ENCODE measurements around the gene DOP1B. TPM values are rescaled to one million over a fixed set of nuclear protein-coding genes. Genes with fewer than 3 reads are reported as not detected.

DOP1B gene
- total RNA-seq, 1 experiment from 2014 or later = 31.0 TPM

GRCh38 chr21:36159356-36159921 lies 2.8 kb downstream of the DOP1B start:
- no peak overlapping the region for H3K27ac ChIP-seq (ENCODE audit: low read length)
- TF ChIP-seq, protein P1, sequence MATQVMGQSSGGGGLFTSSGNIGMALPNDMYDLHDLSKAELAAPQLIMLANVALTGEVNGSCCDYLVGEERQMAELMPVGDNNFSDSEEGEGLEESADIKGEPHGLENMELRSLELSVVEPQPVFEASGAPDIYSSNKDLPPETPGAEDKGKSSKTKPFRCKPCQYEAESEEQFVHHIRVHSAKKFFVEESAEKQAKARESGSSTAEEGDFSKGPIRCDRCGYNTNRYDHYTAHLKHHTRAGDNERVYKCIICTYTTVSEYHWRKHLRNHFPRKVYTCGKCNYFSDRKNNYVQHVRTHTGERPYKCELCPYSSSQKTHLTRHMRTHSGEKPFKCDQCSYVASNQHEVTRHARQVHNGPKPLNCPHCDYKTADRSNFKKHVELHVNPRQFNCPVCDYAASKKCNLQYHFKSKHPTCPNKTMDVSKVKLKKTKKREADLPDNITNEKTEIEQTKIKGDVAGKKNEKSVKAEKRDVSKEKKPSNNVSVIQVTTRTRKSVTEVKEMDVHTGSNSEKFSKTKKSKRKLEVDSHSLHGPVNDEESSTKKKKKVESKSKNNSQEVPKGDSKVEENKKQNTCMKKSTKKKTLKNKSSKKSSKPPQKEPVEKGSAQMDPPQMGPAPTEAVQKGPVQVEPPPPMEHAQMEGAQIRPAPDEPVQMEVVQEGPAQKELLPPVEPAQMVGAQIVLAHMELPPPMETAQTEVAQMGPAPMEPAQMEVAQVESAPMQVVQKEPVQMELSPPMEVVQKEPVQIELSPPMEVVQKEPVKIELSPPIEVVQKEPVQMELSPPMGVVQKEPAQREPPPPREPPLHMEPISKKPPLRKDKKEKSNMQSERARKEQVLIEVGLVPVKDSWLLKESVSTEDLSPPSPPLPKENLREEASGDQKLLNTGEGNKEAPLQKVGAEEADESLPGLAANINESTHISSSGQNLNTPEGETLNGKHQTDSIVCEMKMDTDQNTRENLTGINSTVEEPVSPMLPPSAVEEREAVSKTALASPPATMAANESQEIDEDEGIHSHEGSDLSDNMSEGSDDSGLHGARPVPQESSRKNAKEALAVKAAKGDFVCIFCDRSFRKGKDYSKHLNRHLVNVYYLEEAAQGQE (IDR thresholded peaks at IDR 0.05; ENCODE audit: insufficient read depth in 1 of 2, low read depth in 2 of 2, low read length in 1 of 2) = no peak
- no peak for TF ChIP-seq TCF7L2 (IDR thresholded peaks at IDR 0.05; ENCODE audit: low read depth, low read length)
- peaks cover 7% of the 10 kb centered on the region for H3K4me1 ChIP-seq (ENCODE audit: control insufficient read depth, insufficient read depth, low read length)
- DNase-seq (ENCODE audit: low read depth, low spot score) (no peak), ATAC-seq (no peak)
- CTCF ChIA-PET = no interaction called here
- intact Hi-C loops (cut with micrococcal nuclease; ENCODE audit: unreplicated experiment) (no loop called here), in situ Hi-C loops (cut with HindIII; ENCODE audit: low pct_unique_long_range_greater_than_20kb, low sequenced_read_pairs) (no loop called here)
- no peaks in the 10 kb centered on the region for H3K27me3 ChIP-seq (ENCODE audit: control insufficient read depth, insufficient read depth, low read length)
- no peaks in the 10 kb centered on the region for H3K9me3 ChIP-seq (ENCODE audit: control insufficient read depth, insufficient read depth, low read depth, low read length)
- H3K4me3 ChIP-seq (ENCODE audit: low read depth in 2 of 2, low read length in 2 of 2) = no peak overlapping the region
- no TSS peak for BruUV-seq (replicated peaks)
- POLR2A ChIA-PET = no interaction called here
- H3K36me3 ChIP-seq (ENCODE audit: control insufficient read depth, insufficient read depth, low read length) = no peaks in the 10 kb centered on the region; the same call in 1 of the 2 replicates

GRCh38 chr21:36160850-36161178 lies 4.2 kb downstream of the DOP1B start:
- CTCF ChIA-PET = no interaction called here
- no peak overlapping the region for H3K4me3 ChIP-seq (ENCODE audit: low read depth in 2 of 2, low read length in 2 of 2)
- in situ Hi-C loops (cut with HindIII; ENCODE audit: low pct_unique_long_range_greater_than_20kb, low sequenced_read_pairs) (no loop called here), intact Hi-C loops (cut with micrococcal nuclease; ENCODE audit: unreplicated experiment) (no loop called here)
- H3K9me3 ChIP-seq (ENCODE audit: control insufficient read depth, insufficient read depth, low read depth, low read length) = no peaks in the 10 kb centered on the region
- no peak overlapping the region for H3K27ac ChIP-seq (ENCODE audit: low read length)
- peaks cover 4% of the 10 kb centered on the region; the same call in 1 of the 2 replicates for H3K4me1 ChIP-seq (ENCODE audit: control insufficient read depth, insufficient read depth, low read length)
- BruUV-seq (replicated peaks) = no TSS peak
- H3K36me3 ChIP-seq (ENCODE audit: control insufficient read depth, insufficient read depth, low read length) = no peaks in the 10 kb centered on the region; the same call in 1 of the 2 replicates
- no peak for DNase-seq (ENCODE audit: low read depth, low spot score)
- ATAC-seq = no peak
- TF ChIP-seq, protein P1 (IDR thresholded peaks at IDR 0.05; ENCODE audit: insufficient read depth in 1 of 2, low read depth in 2 of 2, low read length in 1 of 2) = no peak
- no peaks in the 10 kb centered on the region for H3K27me3 ChIP-seq (ENCODE audit: control insufficient read depth, insufficient read depth, low read length)
- POLR2A ChIA-PET = interaction anchor here (0.6 kb wide), 1 partner anchor 195 kb away, joined by 6 read pairs; no protein-coding TSS in a partner anchor

GRCh38 chr21:36162631-36163030 lies 6.0 kb downstream of the DOP1B start:
- TF ChIP-seq TCF7L2 (IDR thresholded peaks at IDR 0.05; ENCODE audit: low read depth, low read length) (no peak), CTCF (IDR thresholded peaks at IDR 0.05) (no peak), POLR2AphosphoS5 (IDR thresholded peaks at IDR 0.05; ENCODE audit: low read depth, low read length) (no peak), SIN3A (IDR thresholded peaks at IDR 0.05; ENCODE audit: borderline replicate concordance, insufficient read depth, low read depth, low read length) (no peak)
- TF ChIP-seq, protein P1 (IDR thresholded peaks at IDR 0.05; ENCODE audit: insufficient read depth in 1 of 2, low read depth in 2 of 2, low read length in 1 of 2) = no peak
- Histone ChIP-seq H3K4me1 (ENCODE audit: control insufficient read depth, insufficient read depth, low read length) (peaks cover 4% of the 10 kb centered on the region; the same call in 1 of the 2 replicates), H3K27ac (ENCODE audit: low read length) (no peak overlapping the region), H3K36me3 (ENCODE audit: control insufficient read depth, insufficient read depth, low read length) (no peaks in the 10 kb centered on the region), H3K9me3 (ENCODE audit: control insufficient read depth, insufficient read depth, low read depth, low read length) (no peaks in the 10 kb centered on the region), H3K4me3 (ENCODE audit: low read depth in 2 of 2, low read length in 2 of 2) (no peak overlapping the region), H3K27me3 (ENCODE audit: control insufficient read depth, insufficient read depth, low read length) (no peaks in the 10 kb centered on the region)
- ChIA-PET CTCF (no interaction called here), POLR2A (no interaction called here)
- BruUV-seq (replicated peaks) = no TSS peak
- intact Hi-C loops (cut with micrococcal nuclease; ENCODE audit: unreplicated experiment) = no loop called here
- DNase-seq (ENCODE audit: low read depth, low spot score) (no peak), ATAC-seq (no peak)
- in situ Hi-C loops (cut with HindIII; ENCODE audit: low pct_unique_long_range_greater_than_20kb, low sequenced_read_pairs) = no loop called here
